MM.1S (cell line): Measurements from ENCODE around the gene IL4.

Experiments used
- DNase-seq: peaks from one replicate; pipeline ENCODE4 v3.0.0-alpha.2; 2015
- H2AFZ ChIP-seq: fragments of 300-600 bp; sonication (generic); 2 replicates; pipeline ENCODE4 v1.6.0; 2016; ENCODE audit warnings: antibody characterized with exemption, low read length
- H3F3A ChIP-seq: fragments of 300-600 bp; sonication (generic); 2 replicates; pipeline ENCODE4 v1.6.1; 2016; ENCODE audit warnings: mild to moderate bottlenecking, antibody characterized with exemption, low read length, moderate library complexity, mixed read lengths; ENCODE audit not compliant: insufficient read depth
- H3K27ac ChIP-seq: fragments of 300-600 bp; sonication (generic); 2 replicates; pipeline ENCODE4 v1.5.1; 2016; ENCODE audit warnings: mild to moderate bottlenecking, low read length
- H3K27me3 ChIP-seq: fragments of 300-600 bp; sonication (generic); replicated peaks from 2 replicates; pipeline ENCODE4 v1.6.0; 2016; ENCODE audit warnings: low read length; ENCODE audit not compliant: insufficient read depth
- H3K36me3 ChIP-seq: fragments of 300-600 bp; sonication (generic); replicated peaks from 2 replicates; pipeline ENCODE4 v1.6.1; 2016; ENCODE audit warnings: mild to moderate bottlenecking, low read length, mixed read lengths; ENCODE audit not compliant: insufficient read depth
- H3K4me1 ChIP-seq: fragments of 300-600 bp; sonication (generic); 2 replicates; pipeline ENCODE4 v1.6.1; 2016; ENCODE audit warnings: low read length, mixed read lengths
- H3K4me2 ChIP-seq: fragments of 300-600 bp; sonication (generic); 2 replicates; pipeline ENCODE4 v1.6.0; 2016; ENCODE audit warnings: low read depth, low read length
- H3K4me3 ChIP-seq: fragments of 300-600 bp; sonication (generic); 2 replicates; pipeline ENCODE4 v1.5.1; 2016; ENCODE audit warnings: low read length, mixed read lengths
- H3K79me2 ChIP-seq: fragments of 300-600 bp; sonication (generic); 2 replicates; pipeline ENCODE4 v1.6.1; 2016; ENCODE audit warnings: mixed run types, low read length, mixed read lengths
- H3K9ac ChIP-seq: fragments of 300-600 bp; sonication (generic); 2 replicates; pipeline ENCODE4 v1.6.1; 2016; ENCODE audit warnings: low read length, mixed read lengths
- H3K9me2 ChIP-seq: fragments of 300-600 bp; sonication (generic); replicated peaks from 2 replicates; pipeline ENCODE4 v1.6.1; 2016; ENCODE audit warnings: mild to moderate bottlenecking, low read length, mixed read lengths; ENCODE audit not compliant: insufficient read depth
- H3K9me3 ChIP-seq: fragments of 300-600 bp; sonication (generic); replicated peaks from 2 replicates; pipeline ENCODE4 v1.6.1; 2016; ENCODE audit warnings: mild to moderate bottlenecking, low read length, mixed read lengths; ENCODE audit not compliant: insufficient read depth
- H4K20me1 ChIP-seq: fragments of 300-600 bp; sonication (generic); 2 replicates; pipeline ENCODE4 v1.6.1; 2016; ENCODE audit warnings: mild to moderate bottlenecking, low read length, moderate library complexity, mixed read lengths; ENCODE audit not compliant: insufficient read depth
- EZH2 ChIP-seq: fragments of 300-600 bp; sonication (generic); optimal IDR thresholded peaks from 2 replicates; pipeline ENCODE3; 2017; ENCODE audit warnings: low read depth, mild to moderate bottlenecking, antibody characterized with exemption, low read length, mixed read lengths
- EZH2phosphoT487 ChIP-seq: fragments of 300-600 bp; sonication (generic); IDR thresholded peaks from 2 replicates; pipeline ENCODE4 v1.6.1; 2018; ENCODE audit warnings: antibody characterized with exemption, low read length
- TF ChIP-seq, protein P1 (sequence below): fragments of 300-600 bp; sonication (generic); IDR thresholded peaks from 2 replicates; pipeline ENCODE4 v1.5.1; 2016; ENCODE audit warnings: antibody characterized with exemption, low read length, mixed read lengths

The IL4 gene

DNA sequence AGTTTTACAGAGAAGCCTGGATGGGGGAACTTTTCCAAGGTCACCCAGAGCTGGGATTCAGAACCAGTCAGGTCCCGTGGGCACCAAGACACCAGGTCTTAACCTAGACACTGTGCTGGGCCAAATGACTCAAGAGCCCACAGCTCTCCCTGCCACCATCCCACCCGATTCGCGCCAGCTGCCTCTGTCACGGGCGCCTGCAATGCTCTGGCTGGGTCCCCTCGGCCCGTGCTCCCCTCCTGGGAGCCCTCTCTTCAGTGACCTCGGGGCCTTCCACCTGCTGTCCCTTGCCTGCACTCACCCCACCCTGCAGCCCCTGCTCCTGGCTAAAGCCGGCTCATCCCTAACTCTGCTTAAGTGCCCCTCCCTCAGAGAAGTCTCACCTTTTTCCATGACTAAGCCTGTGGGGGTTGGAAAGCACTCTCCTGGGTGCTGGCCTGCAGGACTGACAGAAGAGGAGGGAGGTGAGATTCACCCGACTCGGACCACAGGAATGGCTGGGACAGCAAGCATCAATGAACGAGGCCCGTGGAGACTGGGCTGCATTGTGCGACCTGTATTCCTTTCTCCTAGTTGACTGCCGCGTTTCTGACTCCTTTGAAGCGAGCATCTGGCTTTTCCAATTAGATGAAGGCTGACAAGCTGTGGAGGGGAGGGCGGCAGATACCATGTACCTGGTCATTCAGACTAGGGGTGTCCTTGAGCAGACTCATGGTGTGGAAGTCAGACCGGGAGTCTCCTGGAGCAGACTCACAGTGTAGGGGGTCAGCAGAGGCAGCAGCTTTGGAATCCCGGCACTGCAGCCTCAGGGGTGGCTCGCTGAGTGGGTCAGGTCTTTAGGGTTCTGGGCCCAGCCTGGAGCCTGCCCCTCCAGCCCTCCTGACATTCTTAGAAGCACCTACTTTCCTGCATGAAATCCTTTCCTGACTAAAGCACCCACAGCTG lies 5.8 kb upstream of the IL4 start:
- H3F3A ChIP-seq, result no peaks in the 10 kb centered on the region
- DNase-seq, result no peak
- H2AFZ ChIP-seq, result no peak overlapping the region

DNA sequence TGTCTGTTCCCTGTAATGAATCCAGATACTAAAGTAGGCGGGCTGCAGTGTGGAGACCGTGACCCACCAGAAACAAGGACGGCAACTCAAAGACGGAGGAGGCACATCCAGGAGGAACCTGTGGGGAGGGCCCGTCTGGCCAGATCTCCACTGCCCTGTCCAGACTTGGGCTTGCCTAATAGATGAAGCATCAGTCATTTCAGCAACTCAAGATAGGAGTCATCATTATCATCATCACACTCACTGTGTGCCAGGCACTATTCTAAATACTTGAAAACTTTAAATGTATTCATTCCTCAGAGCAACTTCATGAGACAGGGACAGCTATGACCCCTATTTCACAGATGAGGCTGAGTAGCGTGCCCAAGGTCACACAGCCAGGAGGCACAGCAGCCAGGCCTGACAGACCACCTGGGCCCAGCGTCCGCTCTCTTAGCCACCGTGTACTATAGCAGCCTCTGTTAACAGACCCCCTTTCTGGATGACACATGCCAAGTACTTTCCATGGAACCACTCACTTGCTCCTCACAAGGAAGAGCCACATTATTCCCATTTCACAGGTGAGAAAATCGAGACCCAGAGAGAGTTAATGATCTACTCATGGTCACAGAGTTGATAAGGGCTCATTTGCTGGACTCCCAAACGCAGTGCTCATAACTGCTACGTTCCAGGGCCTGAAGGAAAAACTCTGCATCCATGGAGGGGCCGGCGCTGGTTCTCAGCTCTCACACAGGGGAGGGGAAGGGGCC lies 4.9 kb upstream of the IL4 start:
- Histone ChIP-seq H3K27me3 (no peaks in the 10 kb centered on the region), H3K4me3 (no peak overlapping the region), H3K9me2 (no peaks in the 10 kb centered on the region), H4K20me1 (no peaks in the 10 kb centered on the region), H3K27ac (no peak overlapping the region), H3K9ac (no peak overlapping the region), H3K9me3 (no peaks in the 10 kb centered on the region), H3K79me2 (no peaks in the 10 kb centered on the region), H3F3A (no peaks in the 10 kb centered on the region), H3K4me2 (no peak overlapping the region), H2AFZ (no peak overlapping the region), H3K36me3 (no peaks in the 10 kb centered on the region), H3K4me1 (no peaks in the 10 kb centered on the region)
- no peak for DNase-seq
- TF ChIP-seq EZH2phosphoT487, result no peak
- TF ChIP-seq, protein P1, sequence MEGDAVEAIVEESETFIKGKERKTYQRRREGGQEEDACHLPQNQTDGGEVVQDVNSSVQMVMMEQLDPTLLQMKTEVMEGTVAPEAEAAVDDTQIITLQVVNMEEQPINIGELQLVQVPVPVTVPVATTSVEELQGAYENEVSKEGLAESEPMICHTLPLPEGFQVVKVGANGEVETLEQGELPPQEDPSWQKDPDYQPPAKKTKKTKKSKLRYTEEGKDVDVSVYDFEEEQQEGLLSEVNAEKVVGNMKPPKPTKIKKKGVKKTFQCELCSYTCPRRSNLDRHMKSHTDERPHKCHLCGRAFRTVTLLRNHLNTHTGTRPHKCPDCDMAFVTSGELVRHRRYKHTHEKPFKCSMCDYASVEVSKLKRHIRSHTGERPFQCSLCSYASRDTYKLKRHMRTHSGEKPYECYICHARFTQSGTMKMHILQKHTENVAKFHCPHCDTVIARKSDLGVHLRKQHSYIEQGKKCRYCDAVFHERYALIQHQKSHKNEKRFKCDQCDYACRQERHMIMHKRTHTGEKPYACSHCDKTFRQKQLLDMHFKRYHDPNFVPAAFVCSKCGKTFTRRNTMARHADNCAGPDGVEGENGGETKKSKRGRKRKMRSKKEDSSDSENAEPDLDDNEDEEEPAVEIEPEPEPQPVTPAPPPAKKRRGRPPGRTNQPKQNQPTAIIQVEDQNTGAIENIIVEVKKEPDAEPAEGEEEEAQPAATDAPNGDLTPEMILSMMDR, result no peak
- no peak for TF ChIP-seq EZH2

More for the DNA sequence above, 5.8 kb upstream of the IL4 start:
- Histone ChIP-seq H3K27me3 (no peaks in the 10 kb centered on the region), H3K27ac (no peak overlapping the region), H3K9me2 (no peaks in the 10 kb centered on the region), H3K9ac (no peak overlapping the region), H3K4me3 (no peak overlapping the region), H3K79me2 (no peaks in the 10 kb centered on the region), H3K4me2 (no peak overlapping the region), H4K20me1 (no peaks in the 10 kb centered on the region), H3K4me1 (peaks cover 5% of the 10 kb centered on the region), H3K9me3 (no peaks in the 10 kb centered on the region), H3K36me3 (no peaks in the 10 kb centered on the region)
- TF ChIP-seq EZH2 (no peak), EZH2phosphoT487 (no peak)
- TF ChIP-seq, protein P1, result no peak

DNA sequence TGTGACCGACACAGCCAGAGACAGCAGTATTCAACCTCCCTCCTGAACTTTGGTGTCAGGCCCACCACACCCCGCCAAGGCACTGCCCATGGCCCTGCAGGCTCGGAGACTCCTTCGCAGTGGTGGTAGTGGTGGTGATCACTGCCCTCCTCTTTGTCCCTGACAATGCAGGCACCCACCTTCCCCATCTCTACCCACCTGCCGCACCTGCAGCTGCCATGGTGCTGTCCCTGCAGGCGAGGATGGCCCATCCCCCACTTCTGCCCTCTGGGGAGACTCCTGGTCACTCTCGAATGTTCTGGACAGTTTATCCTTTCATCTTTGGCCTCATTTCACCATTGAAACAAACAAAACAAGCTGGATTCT lies 4.4 kb upstream of the IL4 start:
- no peaks in the 10 kb centered on the region for H3K27me3 ChIP-seq
- DNase-seq, result no peak
- no peaks in the 10 kb centered on the region for H3F3A ChIP-seq
- no peaks in the 10 kb centered on the region for H3K9me3 ChIP-seq
- no peak overlapping the region for H3K9ac ChIP-seq
- no peak overlapping the region for H3K4me3 ChIP-seq
- no peaks in the 10 kb centered on the region for H3K79me2 ChIP-seq
- no peaks in the 10 kb centered on the region for H4K20me1 ChIP-seq
- no peaks in the 10 kb centered on the region for H3K36me3 ChIP-seq
- H2AFZ ChIP-seq, result no peak overlapping the region
- TF ChIP-seq EZH2 (no peak), EZH2phosphoT487 (no peak)
- TF ChIP-seq, protein P1, result no peak
- H3K4me1 ChIP-seq, result no peaks in the 10 kb centered on the region
- H3K27ac ChIP-seq, result no peak overlapping the region
- no peak overlapping the region for H3K4me2 ChIP-seq
- no peaks in the 10 kb centered on the region for H3K9me2 ChIP-seq
